HG03280 (cell line): ENCODE data around the gene CRPPA.
"Not testable (repeated sequence)": the region's sequence is repeated elsewhere in the genome, so short reads cannot be mapped to it uniquely, and the experiment has no call there.

ENCODE experiments used
- ATAC-seq: cut with Tn5 transposase; IDR thresholded peaks from one replicate; pipeline ENCODE4 v1.9.1; 2021; ENCODE audit warnings: mild to moderate bottlenecking, moderate library complexity; ENCODE audit not compliant: unreplicated experiment

Gene CRPPA

GRCh38 chr7:16421333-16422102, at the start of gene CRPPA:
Gene CRPPA (minus strand): TSS chr7:16421538. CDS start chr7:16421322, 216 bp downstream.
- ATAC-seq, result peak; percentile 36

GRCh38 chr7:16465469-16466361, 44.4 kb upstream of the CRPPA start, which contains the start of gene SOSTDC1:
Gene SOSTDC1 (minus strand): TSS chr7:16465738. CDS start chr7:16465668, 70 bp downstream.
- ATAC-seq, result no peak

GRCh38 chr7:16463949-16464715, 42.8 kb upstream of the CRPPA start:
- ATAC-seq, result no peak

- ATAC-seq, result no peak
These were observed 42.2 kb upstream of the CRPPA start for GRCh38 chr7:16463520-16463919.

- no peak for ATAC-seq
These were observed 41.1 kb upstream of the CRPPA start for GRCh38 chr7:16462431-16462889.

- no peak for ATAC-seq
These were observed 39.6 kb upstream of the CRPPA start for GRCh38 chr7:16460789-16461493.

GRCh38 chr7:16456303-16456702, 35.0 kb upstream of the CRPPA start:
- not testable (repeated sequence) for ATAC-seq

- no peak for ATAC-seq
These were observed 34.3 kb upstream of the CRPPA start for GRCh38 chr7:16455591-16455990.

GRCh38 chr7:16450366-16450765, 29.0 kb upstream of the CRPPA start:
- no peak for ATAC-seq

- no peak for ATAC-seq
These were observed 26.5 kb upstream of the CRPPA start for GRCh38 chr7:16447876-16448275.

- no peak for ATAC-seq
These were observed 25.2 kb upstream of the CRPPA start for GRCh38 chr7:16446508-16446907.

GRCh38 chr7:16443871-16444270, 22.5 kb upstream of the CRPPA start:
- ATAC-seq, result not testable (repeated sequence)

- ATAC-seq, result no peak
These were observed 17.6 kb upstream of the CRPPA start for GRCh38 chr7:16438988-16439387.

GRCh38 chr7:16436306-16436705, 15.0 kb upstream of the CRPPA start:
- no peak for ATAC-seq

GRCh38 chr7:16433568-16434122, 12.3 kb upstream of the CRPPA start:
- ATAC-seq, result no peak

- no peak for ATAC-seq
These were observed 11.0 kb upstream of the CRPPA start for GRCh38 chr7:16432425-16432731.

- peak; percentile 77 for ATAC-seq
These were observed 10.5 kb upstream of the CRPPA start for GRCh38 chr7:16431646-16432424.

- no peak for ATAC-seq
These were observed 8.8 kb upstream of the CRPPA start for GRCh38 chr7:16430133-16430532.

- ATAC-seq, result no peak
These were observed 7.3 kb upstream of the CRPPA start for GRCh38 chr7:16428672-16429071.
